ENCODE data around the gene DBNDD1. TPM values are rescaled to one million over a fixed set of nuclear protein-coding genes. Genes with fewer than 3 reads are reported as not detected.
"Not testable (repeated sequence)": the region's sequence is repeated elsewhere in the genome, so short reads cannot be mapped to it uniquely, and the experiment has no call there.

Gene DBNDD1
- polyA plus RNA-seq, 4 donors = 0.67 to 8.3 (median 2.2) TPM; not detected in 1

- H3K4me1 ChIP-seq (ENCODE audit: control insufficient read depth in 3 of 3, insufficient read depth in 2 of 3, low read depth in 1 of 3, low read length in 2 of 3); H3K9me3 ChIP-seq (ENCODE audit: control insufficient read depth in 2 of 2, insufficient read depth in 1 of 2, low read depth in 1 of 2, low read length in 1 of 2); DNase-seq; FAIRE-seq; H3K27me3 ChIP-seq (ENCODE audit: control insufficient read depth in 3 of 3, insufficient read depth in 3 of 3, low read length in 3 of 3); H3K4me3 ChIP-seq (ENCODE audit: low read depth in 1 of 3, low read length in 3 of 3): not testable (repeated sequence)
- WGBS, 3 donors = 72 to 93% (median 75%) methylated on average over 7 of the region's 7 CpGs
- Histone ChIP-seq H3K36me3 (ENCODE audit: control insufficient read depth in 3 of 3, insufficient read depth in 2 of 3, low read depth in 1 of 3, low read length in 3 of 3) (peaks cover 10 to 89% (median 11%) of the 10 kb centered on the region in 3 donors), H3K27ac (ENCODE audit: low read depth in 1 of 3, low read length in 2 of 3) (peak overlapping the region in 1 of 3 donors; percentile 78)
Observed at GRCh38 chr16:89995475-89996177, 23.6 kb downstream of the DBNDD1 start.

GRCh38 chr16:89994721-89995474 is 24.4 kb downstream of the DBNDD1 start:
- peak overlapping the region in 2 of 3 donors; percentile 52 to 78 for H3K27ac ChIP-seq (ENCODE audit: low read depth in 1 of 3, low read length in 2 of 3)
- not testable (repeated sequence) for FAIRE-seq; H3K4me1 ChIP-seq (ENCODE audit: control insufficient read depth in 3 of 3, insufficient read depth in 2 of 3, low read depth in 1 of 3, low read length in 2 of 3); H3K9me3 ChIP-seq (ENCODE audit: control insufficient read depth in 2 of 2, insufficient read depth in 1 of 2, low read depth in 1 of 2, low read length in 1 of 2); H3K4me3 ChIP-seq (ENCODE audit: low read depth in 1 of 3, low read length in 3 of 3); H3K27me3 ChIP-seq (ENCODE audit: control insufficient read depth in 3 of 3, insufficient read depth in 3 of 3, low read length in 3 of 3)
- 64 to 72% (median 66%) methylated on average over 8 of the region's 8 CpGs for WGBS, 3 donors
- peaks cover 11 to 86% (median 12%) of the 10 kb centered on the region in 3 donors for H3K36me3 ChIP-seq (ENCODE audit: control insufficient read depth in 3 of 3, insufficient read depth in 2 of 3, low read depth in 1 of 3, low read length in 3 of 3)
- DNase-seq = peak in 1 of 2 donors; percentile 19

- H3K27ac ChIP-seq (ENCODE audit: low read depth in 1 of 3, low read length in 2 of 3) = peak overlapping the region in 1 of 3 donors; percentile 78
Observed at GRCh38 chr16:89994389-89994720, 24.9 kb downstream of the DBNDD1 start.

GRCh38 chr16:89993971-89994370 is 25.3 kb downstream of the DBNDD1 start:
- no peak for DNase-seq
- 87 to 93% (median 92%) methylated on average over 7 of the region's 7 CpGs for WGBS, 3 donors

More at GRCh38 chr16:89994389-89994720, 24.9 kb downstream of the DBNDD1 start:
- WGBS, 3 donors = 84 to 93% (median 90%) methylated on average over 7 of the region's 7 CpGs
- Histone ChIP-seq H3K27me3 (ENCODE audit: control insufficient read depth in 3 of 3, insufficient read depth in 3 of 3, low read length in 3 of 3) (no peaks in the 10 kb centered on the region), H3K4me3 (ENCODE audit: low read depth in 1 of 3, low read length in 3 of 3) (no peak overlapping the region), H3K4me1 (ENCODE audit: control insufficient read depth in 3 of 3, insufficient read depth in 2 of 3, low read depth in 1 of 3, low read length in 2 of 3) (no peaks in the 10 kb centered on the region), H3K9me3 (ENCODE audit: control insufficient read depth in 2 of 2, insufficient read depth in 1 of 2, low read depth in 1 of 2, low read length in 1 of 2) (peaks cover 0 to 3% of the 10 kb centered on the region in 2 donors), H3K36me3 (ENCODE audit: control insufficient read depth in 3 of 3, insufficient read depth in 2 of 3, low read depth in 1 of 3, low read length in 3 of 3) (peaks cover 11 to 82% (median 12%) of the 10 kb centered on the region in 3 donors)
- DNase-seq (no peak), FAIRE-seq (no peak)

GRCh38 chr16:89993377-89993776 is 25.9 kb downstream of the DBNDD1 start:
- Histone ChIP-seq H3K27ac (ENCODE audit: low read depth in 1 of 3, low read length in 2 of 3) (no peak overlapping the region), H3K36me3 (ENCODE audit: control insufficient read depth in 3 of 3, insufficient read depth in 2 of 3, low read depth in 1 of 3, low read length in 3 of 3) (peaks cover 14 to 82% (median 14%) of the 10 kb centered on the region in 3 donors), H3K4me1 (ENCODE audit: control insufficient read depth in 3 of 3, insufficient read depth in 2 of 3, low read depth in 1 of 3, low read length in 2 of 3) (no peaks in the 10 kb centered on the region), H3K4me3 (ENCODE audit: low read depth in 1 of 3, low read length in 3 of 3) (no peak overlapping the region), H3K9me3 (ENCODE audit: control insufficient read depth in 2 of 2, insufficient read depth in 1 of 2, low read depth in 1 of 2, low read length in 1 of 2) (peaks cover 0 to 3% of the 10 kb centered on the region in 2 donors), H3K27me3 (ENCODE audit: control insufficient read depth in 3 of 3, insufficient read depth in 3 of 3, low read length in 3 of 3) (no peaks in the 10 kb centered on the region)
- 95 to 98% (median 96%) methylated on average over 4 of the region's 4 CpGs for WGBS, 3 donors
- FAIRE-seq (no peak), DNase-seq (no peak)

More at GRCh38 chr16:89993971-89994370, 25.3 kb downstream of the DBNDD1 start:
- Histone ChIP-seq H3K27me3 (ENCODE audit: control insufficient read depth in 3 of 3, insufficient read depth in 3 of 3, low read length in 3 of 3) (no peaks in the 10 kb centered on the region), H3K36me3 (ENCODE audit: control insufficient read depth in 3 of 3, insufficient read depth in 2 of 3, low read depth in 1 of 3, low read length in 3 of 3) (peaks cover 12 to 82% (median 12%) of the 10 kb centered on the region in 3 donors), H3K4me3 (ENCODE audit: low read depth in 1 of 3, low read length in 3 of 3) (no peak overlapping the region), H3K4me1 (ENCODE audit: control insufficient read depth in 3 of 3, insufficient read depth in 2 of 3, low read depth in 1 of 3, low read length in 2 of 3) (no peaks in the 10 kb centered on the region), H3K27ac (ENCODE audit: low read depth in 1 of 3, low read length in 2 of 3) (no peak overlapping the region), H3K9me3 (ENCODE audit: control insufficient read depth in 2 of 2, insufficient read depth in 1 of 2, low read depth in 1 of 2, low read length in 1 of 2) (peaks cover 0 to 3% of the 10 kb centered on the region in 2 donors)
- no peak for FAIRE-seq

DNA sequence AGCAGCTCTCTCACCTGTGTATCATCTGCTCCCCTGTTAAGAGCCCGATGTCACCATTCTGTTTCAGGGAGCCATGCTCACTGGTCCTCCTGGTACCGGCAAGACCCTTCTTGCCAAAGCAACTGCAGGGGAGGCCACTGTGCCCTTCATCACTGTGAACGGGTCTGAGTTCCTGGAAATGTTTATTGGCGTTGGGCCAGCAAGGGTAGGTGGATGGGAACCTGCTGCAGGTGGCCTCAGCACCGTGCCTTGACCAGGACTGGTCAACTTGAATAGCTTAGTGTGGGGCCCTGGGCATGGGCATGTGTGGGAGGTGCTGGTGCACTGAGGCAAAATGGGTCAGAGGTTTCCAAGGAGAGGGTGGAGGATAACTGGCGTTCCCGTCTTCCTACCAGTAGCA is 28.5 kb downstream of the DBNDD1 start:
- no peak overlapping the region for H3K27ac ChIP-seq (ENCODE audit: low read depth in 1 of 3, low read length in 2 of 3)
- H3K9me3 ChIP-seq (ENCODE audit: control insufficient read depth in 2 of 2, insufficient read depth in 1 of 2, low read depth in 1 of 2, low read length in 1 of 2) = peaks cover 0 to 3% of the 10 kb centered on the region in 2 donors
- no peaks in the 10 kb centered on the region for H3K27me3 ChIP-seq (ENCODE audit: control insufficient read depth in 3 of 3, insufficient read depth in 3 of 3, low read length in 3 of 3)
- FAIRE-seq = no peak
- no peak overlapping the region for H3K4me3 ChIP-seq (ENCODE audit: low read depth in 1 of 3, low read length in 3 of 3)
- peaks cover 22 to 88% (median 23%) of the 10 kb centered on the region in 3 donors for H3K36me3 ChIP-seq (ENCODE audit: control insufficient read depth in 3 of 3, insufficient read depth in 2 of 3, low read depth in 1 of 3, low read length in 3 of 3)
- H3K4me1 ChIP-seq (ENCODE audit: control insufficient read depth in 3 of 3, insufficient read depth in 2 of 3, low read depth in 1 of 3, low read length in 2 of 3) = no peaks in the 10 kb centered on the region
- no peak for DNase-seq
- WGBS, 3 donors = 84 to 89% (median 88%) methylated on average over 7 of the region's 7 CpGs

DNA sequence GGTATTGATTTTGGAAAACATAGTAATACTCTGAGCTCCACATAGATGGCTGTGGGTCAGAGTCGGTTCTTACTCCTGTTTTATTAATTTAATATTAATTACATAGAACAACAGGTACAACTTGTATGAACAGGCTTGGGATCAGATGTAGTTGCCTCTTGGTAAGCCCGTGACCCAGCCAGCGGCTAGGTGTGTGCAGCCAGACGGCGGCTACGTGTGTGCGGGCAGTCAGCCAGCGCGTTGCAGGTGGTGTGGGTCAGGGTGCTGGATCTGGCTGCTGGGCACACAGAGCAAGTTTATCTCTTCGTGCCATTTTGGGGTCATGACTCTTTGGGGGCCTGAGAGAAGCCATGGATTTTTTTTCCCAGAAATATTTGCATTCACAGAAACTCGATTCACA is 30.3 kb downstream of the DBNDD1 start:
- H3K4me3 ChIP-seq (ENCODE audit: low read depth in 1 of 3, low read length in 3 of 3) = no peak overlapping the region
- no peak overlapping the region for H3K27ac ChIP-seq (ENCODE audit: low read depth in 1 of 3, low read length in 2 of 3)
- FAIRE-seq (no peak), DNase-seq (no peak)
- peaks cover 29 to 82% (median 31%) of the 10 kb centered on the region in 3 donors for H3K36me3 ChIP-seq (ENCODE audit: control insufficient read depth in 3 of 3, insufficient read depth in 2 of 3, low read depth in 1 of 3, low read length in 3 of 3)
- H3K27me3 ChIP-seq (ENCODE audit: control insufficient read depth in 3 of 3, insufficient read depth in 3 of 3, low read length in 3 of 3) = no peaks in the 10 kb centered on the region
- WGBS, 3 donors = 89 to 94% (median 93%) methylated on average over 11 of the region's 11 CpGs
- no peaks in the 10 kb centered on the region for H3K4me1 ChIP-seq (ENCODE audit: control insufficient read depth in 3 of 3, insufficient read depth in 2 of 3, low read depth in 1 of 3, low read length in 2 of 3)
- no peaks in the 10 kb centered on the region for H3K9me3 ChIP-seq (ENCODE audit: control insufficient read depth in 2 of 2, insufficient read depth in 1 of 2, low read depth in 1 of 2, low read length in 1 of 2)

DNA sequence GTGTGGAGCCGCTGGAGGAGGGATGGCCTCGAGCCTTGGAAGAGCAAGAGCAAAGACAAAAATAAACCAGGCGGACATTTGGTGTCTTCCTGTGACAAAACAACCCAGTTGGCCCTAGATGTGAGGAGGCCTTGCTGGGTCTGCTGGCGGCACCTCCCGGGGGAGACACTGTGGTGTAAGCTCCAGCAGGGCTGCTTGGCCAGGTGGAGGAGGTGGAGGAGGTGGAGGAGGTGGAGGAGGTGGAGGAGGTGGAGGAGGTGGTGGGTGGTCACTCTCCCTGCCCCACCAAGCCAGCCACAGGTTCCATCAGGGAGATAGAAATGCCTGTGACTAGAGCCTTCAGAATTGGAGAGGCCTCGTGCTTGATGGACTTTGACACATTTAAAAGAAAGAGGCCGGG is 32.1 kb downstream of the DBNDD1 start:
- no peaks in the 10 kb centered on the region for H3K27me3 ChIP-seq (ENCODE audit: control insufficient read depth in 3 of 3, insufficient read depth in 3 of 3, low read length in 3 of 3)
- H3K36me3 ChIP-seq (ENCODE audit: control insufficient read depth in 3 of 3, insufficient read depth in 2 of 3, low read depth in 1 of 3, low read length in 3 of 3) = peaks cover 32 to 81% (median 32%) of the 10 kb centered on the region in 3 donors
- no peak overlapping the region for H3K4me3 ChIP-seq (ENCODE audit: low read depth in 1 of 3, low read length in 3 of 3)
- WGBS, 3 donors = 88 to 94% (median 94%) methylated on average over 7 of the region's 7 CpGs
- H3K27ac ChIP-seq (ENCODE audit: low read depth in 1 of 3, low read length in 2 of 3) = no peak overlapping the region
- FAIRE-seq (no peak), DNase-seq (no peak)
- no peaks in the 10 kb centered on the region for H3K4me1 ChIP-seq (ENCODE audit: control insufficient read depth in 3 of 3, insufficient read depth in 2 of 3, low read depth in 1 of 3, low read length in 2 of 3)
- no peaks in the 10 kb centered on the region for H3K9me3 ChIP-seq (ENCODE audit: control insufficient read depth in 2 of 2, insufficient read depth in 1 of 2, low read depth in 1 of 2, low read length in 1 of 2)
